ENCODE measurements around the gene TFPT.

DNA sequence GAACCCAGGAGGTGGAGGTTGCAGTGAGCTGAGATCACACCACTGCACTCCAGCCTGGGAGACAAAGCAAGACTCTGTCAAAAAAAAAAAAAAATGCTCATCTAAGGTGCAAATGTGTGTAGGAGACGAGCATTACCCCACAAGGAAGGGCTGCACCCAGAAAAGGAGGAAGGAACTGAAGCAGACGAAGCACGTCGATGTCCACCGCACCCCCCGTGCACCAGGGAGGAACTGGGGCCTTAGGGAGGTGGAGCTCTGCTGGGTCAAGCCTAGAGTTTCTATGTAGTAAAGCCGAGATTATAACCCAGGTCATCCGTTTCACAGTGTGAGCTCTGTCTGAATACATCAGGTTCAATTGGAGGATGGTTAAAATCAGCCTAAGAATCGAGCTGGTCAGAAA lies 52.8 kb downstream of the TFPT start:
- TF ChIP-seq CTCF (IDR thresholded peaks at IDR 0.05) (no peak), POLR2AphosphoS5 (IDR thresholded peaks at IDR 0.05) (no peak)
